Epithelial cell of esophagus (primary cell): ENCODE results near the gene ACO1.
A peak's percentile ranks its signal among the peaks of the same experiment; 100 is the strongest.

Source experiments
- DNase-seq: peaks from one replicate; pipeline ENCODE4 v3.0.0; 2010; ENCODE audit warnings: low read depth
- H3K4me3 ChIP-seq: 2 replicates; pipeline ENCODE4 v1.5.1; 2011; ENCODE audit warnings: mild to moderate bottlenecking, low read length, control low read depth
- CTCF ChIP-seq: IDR thresholded peaks from 2 replicates; pipeline ENCODE4 v1.5.1; 2011; ENCODE audit warnings: low read depth, mild to moderate bottlenecking, low read length, control low read depth, inconsistent platforms; ENCODE audit not compliant: insufficient read depth; ENCODE audit errors: missing control alignments

The ACO1 gene

GRCh38 chr9:32500768-32501167 is 116.3 kb downstream of the ACO1 start:
- H3K4me3 ChIP-seq, result no peak overlapping the region
- TF ChIP-seq CTCF, result no peak
- DNase-seq, result peak; percentile 77

GRCh38 chr9:32501868-32502267 is 117.4 kb downstream of the ACO1 start:
- no peak for TF ChIP-seq CTCF
- H3K4me3 ChIP-seq, result no peak overlapping the region
- DNase-seq, result no peak

- TF ChIP-seq CTCF, result no peak
- no peak overlapping the region for H3K4me3 ChIP-seq
- peak; percentile 86 for DNase-seq
These were observed 118.0 kb downstream of the ACO1 start for GRCh38 chr9:32502464-32502863.

DNA sequence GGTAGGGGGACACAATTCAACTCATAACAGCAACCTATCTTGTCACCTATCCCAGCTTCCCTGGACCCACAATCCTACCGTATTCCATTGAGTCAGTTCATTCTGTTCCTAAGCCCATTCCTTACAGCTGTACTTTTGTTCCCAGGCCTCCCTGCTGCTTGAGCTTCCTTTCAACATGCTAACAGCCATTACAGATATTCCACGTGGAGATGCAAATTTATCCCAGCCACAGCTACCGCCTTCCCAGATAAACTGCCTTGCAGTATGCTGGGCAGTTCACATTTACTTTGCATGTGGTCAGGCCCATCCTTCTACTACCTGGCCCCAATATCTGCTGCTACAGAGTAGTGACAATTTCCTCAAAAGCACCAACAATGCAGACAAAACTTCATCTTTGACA is 118.6 kb downstream of the ACO1 start:
- no peak for TF ChIP-seq CTCF
- DNase-seq, result no peak
- no peak overlapping the region for H3K4me3 ChIP-seq
